ENCODE measurements around the gene SNRNP200.

DNA sequence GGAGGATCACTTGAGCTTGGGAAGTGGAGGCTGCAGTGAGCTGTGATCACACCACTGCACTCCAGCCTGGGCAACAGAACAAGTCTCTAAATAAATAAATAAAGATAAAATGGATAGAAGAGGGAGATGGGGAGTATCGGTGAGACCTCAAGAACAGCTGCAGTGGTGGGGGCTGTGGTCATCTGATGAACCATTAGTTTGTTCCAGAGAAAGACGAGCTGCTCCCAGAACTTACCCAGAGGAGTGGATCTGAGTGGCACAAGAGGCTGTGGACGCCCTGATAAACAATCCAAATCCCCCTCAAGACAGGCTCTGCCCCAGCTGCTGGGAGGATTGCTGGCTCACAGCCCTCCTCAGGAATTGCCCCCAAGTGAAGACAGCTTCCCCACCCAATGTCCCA lies 66.3 kb downstream of the SNRNP200 start:
- TF ChIP-seq, protein P1, sequence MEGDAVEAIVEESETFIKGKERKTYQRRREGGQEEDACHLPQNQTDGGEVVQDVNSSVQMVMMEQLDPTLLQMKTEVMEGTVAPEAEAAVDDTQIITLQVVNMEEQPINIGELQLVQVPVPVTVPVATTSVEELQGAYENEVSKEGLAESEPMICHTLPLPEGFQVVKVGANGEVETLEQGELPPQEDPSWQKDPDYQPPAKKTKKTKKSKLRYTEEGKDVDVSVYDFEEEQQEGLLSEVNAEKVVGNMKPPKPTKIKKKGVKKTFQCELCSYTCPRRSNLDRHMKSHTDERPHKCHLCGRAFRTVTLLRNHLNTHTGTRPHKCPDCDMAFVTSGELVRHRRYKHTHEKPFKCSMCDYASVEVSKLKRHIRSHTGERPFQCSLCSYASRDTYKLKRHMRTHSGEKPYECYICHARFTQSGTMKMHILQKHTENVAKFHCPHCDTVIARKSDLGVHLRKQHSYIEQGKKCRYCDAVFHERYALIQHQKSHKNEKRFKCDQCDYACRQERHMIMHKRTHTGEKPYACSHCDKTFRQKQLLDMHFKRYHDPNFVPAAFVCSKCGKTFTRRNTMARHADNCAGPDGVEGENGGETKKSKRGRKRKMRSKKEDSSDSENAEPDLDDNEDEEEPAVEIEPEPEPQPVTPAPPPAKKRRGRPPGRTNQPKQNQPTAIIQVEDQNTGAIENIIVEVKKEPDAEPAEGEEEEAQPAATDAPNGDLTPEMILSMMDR (IDR thresholded peaks at IDR 0.05): no peak
- no peak for TF ChIP-seq EZH2 (IDR thresholded peaks at IDR 0.05; ENCODE audit: borderline replicate concordance, insufficient read depth, low read depth, low read length, poor library complexity, severe bottlenecking)
